Right cardiac atrium (tissue), 5 donors: ENCODE data around the gene SMIM26. TPM values are rescaled to one million over a fixed set of nuclear protein-coding genes. Genes with fewer than 3 reads are reported as not detected.

Experiments
- ATAC-seq, 2 donors: fragments of 200-7000 bp; cut with Tn5 transposase; one replicate each; pipeline versions ENCODE4 v1.8.0 to v1.9.1; 2020; ENCODE audit warnings: moderate library complexity in 2 of 2, mild to moderate bottlenecking in 1 of 2
- DNase-seq, 3 donors: peaks; one replicate each; pipeline ENCODE4 v3.0.0-alpha.2; 2020
- H3K27ac ChIP-seq: one replicate; pipeline ENCODE4 v1.5.1; 2013; ENCODE audit warnings: mild to moderate bottlenecking, low read length, control low read depth, moderate library complexity
- H3K27me3 ChIP-seq: one replicate; pipeline ENCODE4 v1.6.1; 2013; ENCODE audit not compliant: control insufficient read depth, insufficient read depth
- H3K4me1 ChIP-seq: one replicate; pipeline ENCODE4 v1.6.1; 2013; ENCODE audit warnings: low read length; ENCODE audit not compliant: control insufficient read depth, insufficient read depth
- H3K4me3 ChIP-seq: one replicate; pipeline ENCODE4 v1.5.1; 2013; ENCODE audit warnings: low read length, control low read depth
- H3K9me3 ChIP-seq: one replicate; pipeline ENCODE4 v1.6.1; 2013; ENCODE audit warnings: low read length; ENCODE audit not compliant: control insufficient read depth
- WGBS: extraction: QIAGEN DNeasy Blood & Tissue Kit; methylation state at CpG from one replicate; pipeline ENCODE4 v1.1.7; 2013; 5-methylcytosine and 5-hydroxymethylcytosine counted together
- intact Hi-C, 4 donors: fragments of 100-400 bp; cut with DNase I; formaldehyde crosslinking; loops; one replicate each; pipeline versions ENCODE4 v1.11.0 to v1.14.0; 2022 to 2023
- polyA plus RNA-seq: library from polyadenylated mRNA; stranded (reverse); fragments of 200-250 nt; gene quantifications from one replicate; pipeline ENCODE4 v1.2.3, GENCODE V29; 2013
- total RNA-seq, 4 donors: library from RNA; stranded (reverse); fragmentation: NEBNext Ultra II Directional; extraction: Animal tissue kit (Norgen Biotek cat#: 25700); gene quantifications; one replicate each; pipeline ENCODE4 v1.2.1, GENCODE V29; 2021
- donor health status: healthy with polysubstance abuse.
- donor health status: DM: no; HTN: yes; CAD: no.
- donor health status: DM: no; HTN: no; CAD: no.
- donor health status: DM: no; HTN: yes; CAD: no; lungs with severe emphysema.
- donor health status: DM: yes; HTN: yes; CAD: no.

The SMIM26 gene
- total and polyA plus RNA-seq, 5 donors = 79.4 to 267 (median 94.3) TPM

DNA sequence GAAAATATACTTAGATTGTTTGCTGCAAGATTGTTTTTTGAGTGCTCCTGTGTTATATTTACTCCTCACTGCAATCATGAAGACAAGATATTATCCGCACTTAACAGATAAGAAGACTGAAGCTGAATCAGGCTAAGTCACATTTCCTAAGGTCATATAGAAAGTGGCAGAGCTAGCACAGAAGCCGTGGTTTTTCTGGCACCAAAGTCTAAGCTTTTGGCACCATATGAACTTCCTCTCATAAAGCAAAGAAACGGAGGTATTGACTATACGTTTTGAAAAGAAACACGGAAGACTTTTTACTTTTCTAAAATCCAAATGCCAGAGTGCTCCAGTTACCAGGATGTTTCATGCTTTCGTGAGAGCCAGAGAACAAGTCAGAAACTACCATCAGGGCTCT, 11.3 kb downstream of the SMIM26 start:
- no peak for DNase-seq
- ATAC-seq = no peak
- Histone ChIP-seq H3K4me1 (no peaks in the 10 kb centered on the region), H3K4me3 (no peak overlapping the region), H3K9me3 (no peaks in the 10 kb centered on the region), H3K27ac (no peak overlapping the region), H3K27me3 (no peaks in the 10 kb centered on the region)
- intact Hi-C loops = no loop called here
- 53% methylated on average over 6 of the region's 6 CpGs for WGBS

DNA sequence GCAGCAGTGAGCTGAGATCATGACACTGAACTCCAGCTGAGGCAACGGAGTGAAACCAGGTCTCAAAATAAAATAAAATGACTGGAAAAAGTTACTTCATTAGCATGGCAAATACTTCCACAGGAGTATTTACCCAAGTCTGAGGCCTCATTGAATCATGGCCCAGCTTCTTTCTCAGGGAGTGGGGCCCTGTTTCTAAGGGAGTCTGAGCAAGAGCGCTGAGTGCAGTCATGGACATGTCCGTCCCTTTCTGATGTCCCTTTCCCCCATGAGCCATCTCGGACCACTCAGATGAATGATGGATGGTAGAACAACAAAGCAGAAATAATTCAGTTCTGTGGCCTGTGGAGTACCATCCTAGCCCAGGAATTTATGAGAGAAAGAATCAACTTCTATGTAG, 12.8 kb downstream of the SMIM26 start:
- intact Hi-C loops = no loop called here
- DNase-seq (no peak), ATAC-seq (no peak)
- Histone ChIP-seq H3K4me1 (no peaks in the 10 kb centered on the region), H3K4me3 (no peak overlapping the region), H3K27me3 (no peaks in the 10 kb centered on the region), H3K9me3 (no peaks in the 10 kb centered on the region), H3K27ac (no peak overlapping the region)
- 89% methylated on average over 4 of the region's 4 CpGs for WGBS

DNA sequence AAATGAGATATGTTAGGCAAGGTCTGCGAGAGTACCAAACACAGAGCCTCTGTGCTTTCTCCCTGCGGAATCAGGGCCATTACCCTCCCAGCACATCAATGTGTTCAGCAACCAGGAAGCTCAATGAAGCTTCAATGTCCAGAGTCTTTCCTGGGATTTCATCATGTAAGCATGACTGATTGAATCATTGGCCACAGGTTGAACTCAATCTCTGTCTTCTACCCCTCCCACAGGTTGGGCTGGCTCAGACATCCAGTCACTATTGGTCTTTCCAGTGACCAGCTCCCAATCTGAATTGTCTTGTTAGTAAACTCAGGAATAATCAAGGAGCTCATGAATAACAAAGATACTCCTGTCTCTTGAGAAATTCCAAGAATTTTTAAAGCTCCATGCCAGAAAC, 17.9 kb downstream of the SMIM26 start:
- Histone ChIP-seq H3K9me3 (no peaks in the 10 kb centered on the region), H3K4me1 (no peaks in the 10 kb centered on the region), H3K27ac (no peak overlapping the region), H3K27me3 (no peaks in the 10 kb centered on the region), H3K4me3 (no peak overlapping the region)
- intact Hi-C loops = no loop called here
- DNase-seq = no peak
- no peak for ATAC-seq
- 88% methylated on average over 2 of the region's 2 CpGs for WGBS

DNA sequence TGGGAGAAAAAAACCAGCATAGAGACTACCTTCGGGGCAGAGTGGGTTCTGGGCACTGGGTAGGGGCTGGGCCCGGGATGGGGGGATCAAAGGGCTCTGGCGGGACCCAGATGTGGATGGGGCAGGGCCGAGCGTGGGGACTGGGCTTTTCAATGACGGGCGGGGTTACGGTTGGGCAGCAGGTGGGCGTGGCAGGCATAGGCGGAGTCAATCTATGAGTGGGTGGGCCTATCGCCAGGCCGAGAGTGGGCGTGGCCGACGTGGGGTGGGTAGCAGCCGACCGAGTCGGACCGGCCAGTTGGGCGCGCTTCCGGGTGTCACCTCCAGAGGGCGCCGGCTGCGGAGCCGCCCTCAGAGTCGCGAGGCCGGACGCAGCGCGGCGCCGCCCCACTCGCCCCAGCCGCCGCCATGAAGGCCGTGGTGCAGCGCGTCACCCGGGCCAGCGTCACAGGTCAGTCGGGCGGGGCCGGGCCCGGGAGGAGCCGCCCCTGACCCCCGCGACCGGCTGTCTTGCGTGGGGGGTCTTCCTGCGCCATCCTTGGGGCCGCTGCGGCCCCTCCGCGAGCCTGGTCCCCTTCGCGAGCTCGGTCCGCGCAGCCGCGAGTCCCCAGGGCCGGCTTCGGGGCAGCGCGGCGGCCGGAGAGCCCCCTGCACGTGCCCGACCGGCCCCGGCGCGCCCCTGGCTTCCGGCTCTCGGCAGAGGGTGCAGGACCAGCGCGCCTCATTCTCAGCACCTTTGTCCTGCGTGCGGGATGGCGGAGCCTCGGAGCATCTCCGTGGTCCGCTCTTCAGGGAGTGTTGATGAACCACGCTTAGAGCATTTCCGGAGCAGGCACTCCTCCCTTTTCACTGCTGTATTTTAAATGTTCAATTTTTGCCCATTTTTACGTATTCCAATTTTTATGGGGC, 20.7 kb downstream of the SMIM26 start, which contains the start of gene DTD1:
TSS of gene DTD1 (plus strand) at position 390 of the 909 bp plus-strand sequence. CDS start at position 409, 19 bp downstream.
- Histone ChIP-seq H3K27ac (peak within 1 kb of the TSS; percentile 38), H3K4me1 (no peaks in the 10 kb centered on the region), H3K9me3 (no peaks in the 10 kb centered on the region), H3K27me3 (no peaks in the 10 kb centered on the region), H3K4me3 (peak within 1 kb of the TSS; percentile 87)
- under 1% methylated on average over 88 of the region's 88 CpGs for WGBS
- peak; percentile 97 to 99 (median 98) for DNase-seq
- intact Hi-C loops = no loop called here
- ATAC-seq = peak; percentile 98 to 99

DNA sequence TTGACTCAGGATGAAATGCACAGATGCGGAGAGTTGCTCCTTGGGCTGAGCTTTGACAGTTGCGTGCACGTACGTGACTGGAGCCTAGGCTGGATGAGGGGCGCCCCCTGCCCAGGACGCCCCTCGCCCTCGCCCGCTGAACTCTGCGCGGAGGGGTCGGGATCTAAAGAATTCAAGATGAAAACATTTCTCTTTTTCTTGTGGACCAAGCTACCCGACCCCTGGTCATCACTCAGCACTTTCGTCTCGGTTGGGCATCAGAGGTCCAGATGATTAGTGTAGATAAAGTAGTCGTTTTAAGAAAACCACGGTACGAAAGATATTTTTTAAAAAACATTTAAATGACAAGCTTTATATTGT, 21.3 kb downstream of the SMIM26 start:
- no peaks in the 10 kb centered on the region for H3K27me3 ChIP-seq
- H3K4me1 ChIP-seq = no peaks in the 10 kb centered on the region
- H3K9me3 ChIP-seq = no peaks in the 10 kb centered on the region
- ATAC-seq (no peak), DNase-seq (peak in 1 of 3 donors; percentile 48)
- intact Hi-C loops = no loop called here
- WGBS = 8% methylated on average over 18 of the region's 18 CpGs
- H3K27ac ChIP-seq = no peak overlapping the region
- peak overlapping the region; percentile 87 for H3K4me3 ChIP-seq

DNA sequence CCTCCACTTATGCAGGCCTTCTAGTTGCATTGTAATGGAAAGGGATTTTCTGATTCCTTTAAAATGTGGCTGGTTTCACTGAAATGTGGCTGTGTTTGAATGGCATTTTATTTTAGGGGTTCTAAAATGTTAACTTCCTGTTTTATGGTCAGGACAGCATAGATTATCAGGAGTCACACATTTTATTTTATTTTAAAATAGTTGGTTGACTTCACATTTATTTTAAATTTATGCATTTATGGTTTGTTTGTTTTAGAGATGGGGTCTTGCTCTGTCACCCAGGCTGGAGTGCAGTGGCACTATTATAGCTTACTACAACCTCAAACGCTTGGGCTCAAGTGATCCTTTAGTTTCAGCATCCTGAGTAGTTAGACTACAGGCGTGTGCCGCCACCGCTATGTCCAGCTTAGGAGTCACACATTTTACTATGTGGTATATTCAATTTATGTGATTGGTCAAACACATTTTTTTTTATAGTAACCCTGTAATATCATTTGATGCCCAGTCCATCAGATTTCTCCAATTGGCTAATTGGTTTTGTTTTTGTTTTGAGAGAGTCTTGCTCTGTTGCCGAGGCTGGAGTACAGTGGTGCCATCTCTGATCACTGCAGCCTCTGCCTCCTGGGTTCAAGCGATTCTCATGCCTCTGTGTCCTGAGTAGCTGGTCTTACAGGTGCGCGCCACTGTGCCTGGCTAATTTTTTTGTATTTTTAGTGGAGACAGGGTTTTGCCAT, 22.9 kb downstream of the SMIM26 start:
- H3K9me3 ChIP-seq = no peaks in the 10 kb centered on the region
- H3K4me1 ChIP-seq = no peaks in the 10 kb centered on the region
- DNase-seq = no peak
- no peak overlapping the region for H3K4me3 ChIP-seq
- no peak overlapping the region for H3K27ac ChIP-seq
- no peaks in the 10 kb centered on the region for H3K27me3 ChIP-seq
- intact Hi-C loops = no loop called here
- ATAC-seq = no peak
- 89% methylated on average over 8 of the region's 8 CpGs for WGBS

DNA sequence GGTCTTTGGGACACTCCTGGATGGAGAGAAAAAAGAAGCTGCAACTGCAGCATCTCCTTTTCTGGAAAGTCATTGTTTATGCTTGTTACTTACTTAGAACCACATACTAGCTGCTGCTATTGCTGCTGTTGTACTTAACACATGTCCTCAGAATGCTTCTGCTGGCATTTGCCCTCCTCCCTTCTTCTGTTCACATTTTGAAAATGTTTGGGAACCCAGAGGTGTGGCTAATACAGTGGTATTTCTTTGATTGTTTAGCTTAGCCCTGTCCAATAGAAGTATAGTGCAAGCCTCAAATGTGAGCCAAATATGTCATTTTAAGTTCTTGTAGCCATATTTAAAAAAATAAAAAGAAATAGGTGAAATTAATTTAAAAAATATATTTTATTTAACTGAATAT, 29.0 kb downstream of the SMIM26 start:
- Histone ChIP-seq H3K27ac (no peak overlapping the region), H3K4me1 (no peaks in the 10 kb centered on the region), H3K4me3 (no peak overlapping the region), H3K27me3 (no peaks in the 10 kb centered on the region), H3K9me3 (no peaks in the 10 kb centered on the region)
- intact Hi-C loops = no loop called here
- DNase-seq = no peak
- no peak for ATAC-seq

DNA sequence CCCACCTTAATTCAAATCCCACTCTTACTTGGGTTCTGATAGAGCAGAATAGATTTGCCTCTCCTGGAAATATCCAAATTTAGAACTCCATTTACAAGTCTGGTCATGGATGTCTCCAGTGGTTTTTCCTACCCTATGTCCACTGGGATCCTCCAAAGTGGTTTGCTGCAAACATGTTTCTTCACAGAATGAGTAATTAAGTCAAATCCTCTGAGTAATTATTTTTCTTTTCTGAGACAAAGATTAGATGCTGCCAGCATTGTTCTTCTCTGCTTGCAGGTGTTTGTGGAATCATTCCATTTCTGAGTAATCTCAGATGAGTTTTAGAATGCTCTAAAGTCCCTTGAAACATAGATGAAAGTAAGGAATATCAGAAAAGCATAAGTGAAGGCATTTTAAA, 42.5 kb downstream of the SMIM26 start:
- ATAC-seq = no peak
- no peaks in the 10 kb centered on the region for H3K27me3 ChIP-seq
- intact Hi-C loops = no loop called here
- H3K4me3 ChIP-seq = no peak overlapping the region
- no peak for DNase-seq
- H3K9me3 ChIP-seq = no peaks in the 10 kb centered on the region
- no peak overlapping the region for H3K27ac ChIP-seq
- H3K4me1 ChIP-seq = no peaks in the 10 kb centered on the region

DNA sequence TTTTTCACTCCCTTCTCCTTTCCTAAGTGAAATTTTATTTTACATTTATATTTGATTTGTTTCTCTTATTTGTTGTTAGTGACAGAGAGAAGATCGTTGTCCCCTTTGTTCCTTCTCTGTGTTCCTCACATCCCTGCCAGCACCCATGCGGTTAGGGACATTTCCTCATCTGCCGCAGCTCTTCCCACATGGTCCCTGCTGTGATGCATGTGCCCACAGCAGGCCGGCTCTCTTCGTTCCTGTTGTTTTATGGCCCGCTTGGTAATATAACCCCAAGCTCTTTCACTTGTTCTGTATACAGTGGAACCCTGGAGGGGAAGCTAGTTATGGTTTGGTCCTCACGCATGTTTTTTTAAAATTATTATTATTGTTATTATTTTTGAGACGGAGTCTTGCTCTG, 44.3 kb downstream of the SMIM26 start:
- ATAC-seq = no peak

DNA sequence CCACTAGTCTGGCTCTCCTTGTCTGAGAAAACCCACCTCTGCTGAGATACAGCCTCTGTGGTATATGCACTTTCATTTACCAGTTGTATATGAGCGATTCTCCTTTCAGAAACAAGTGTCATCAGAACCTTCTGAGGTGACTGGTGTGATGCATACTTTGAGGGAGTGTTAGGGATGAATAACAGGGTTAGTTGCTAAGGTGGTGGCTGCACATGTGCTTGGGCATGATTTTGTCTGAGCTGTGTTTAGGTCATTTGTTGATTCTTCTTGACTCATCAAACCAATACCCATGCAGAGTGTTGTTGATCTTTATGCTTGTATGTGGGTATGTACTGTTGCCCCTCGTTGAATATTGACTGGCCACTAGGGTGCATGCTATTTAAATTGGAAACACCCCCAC, 46.3 kb downstream of the SMIM26 start:
- H3K27ac ChIP-seq = no peak overlapping the region
- 87% methylated on average over 2 of the region's 2 CpGs for WGBS
- intact Hi-C loops = no loop called here
- no peak for DNase-seq
- no peaks in the 10 kb centered on the region for H3K9me3 ChIP-seq
- H3K4me1 ChIP-seq = no peaks in the 10 kb centered on the region
- H3K4me3 ChIP-seq = no peak overlapping the region
- H3K27me3 ChIP-seq = no peaks in the 10 kb centered on the region
- no peak for ATAC-seq

More for the DNA sequence above, 44.3 kb downstream of the SMIM26 start:
- WGBS = 86% methylated on average over 8 of the region's 8 CpGs
- no peak overlapping the region for H3K4me3 ChIP-seq
- H3K27me3 ChIP-seq = no peaks in the 10 kb centered on the region
- H3K4me1 ChIP-seq = no peaks in the 10 kb centered on the region
- no peak for DNase-seq
- intact Hi-C loops = no loop called here
- no peaks in the 10 kb centered on the region for H3K9me3 ChIP-seq
- H3K27ac ChIP-seq = no peak overlapping the region

DNA sequence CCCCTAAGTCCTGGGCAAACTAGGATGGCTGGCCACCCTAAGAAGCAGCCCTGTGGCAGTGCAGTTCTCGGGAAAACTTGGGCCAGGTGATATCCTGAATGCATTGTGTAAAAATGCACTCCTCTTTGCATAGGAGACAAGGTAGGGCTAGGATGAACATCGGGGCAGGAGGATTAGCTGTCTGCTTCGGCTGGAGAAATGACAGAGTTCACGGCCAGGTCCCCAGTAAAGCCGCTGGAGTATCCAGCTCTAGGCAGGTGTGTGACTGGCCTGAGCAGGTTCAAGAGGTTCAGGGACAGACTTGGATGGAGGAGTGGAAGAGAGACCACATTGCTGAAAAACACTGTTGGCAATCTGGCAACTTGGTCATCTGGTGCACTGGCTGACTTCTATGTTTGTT, 47.0 kb downstream of the SMIM26 start:
- H3K9me3 ChIP-seq = no peaks in the 10 kb centered on the region
- intact Hi-C loops = no loop called here
- ATAC-seq (no peak), DNase-seq (no peak)
- H3K27me3 ChIP-seq = no peaks in the 10 kb centered on the region
- H3K4me3 ChIP-seq = no peak overlapping the region
- H3K27ac ChIP-seq = no peak overlapping the region
- no peaks in the 10 kb centered on the region for H3K4me1 ChIP-seq
- 96% methylated on average over 5 of the region's 5 CpGs for WGBS
